Kidney capillary endothelial cell (primary cell): ENCODE measurements around the gene SPECC1L.
A peak's percentile ranks its signal among the peaks of the same experiment; 100 is the strongest.
"Not testable (repeated sequence)": the region's sequence is repeated elsewhere in the genome, so short reads cannot be mapped to it uniquely, and the experiment has no call there.

Source experiments
- DNase-seq: peaks from one replicate; pipeline ENCODE4 v3.0.0-alpha.2; 2018; ENCODE audit warnings: low spot score

The SPECC1L gene, protein sequence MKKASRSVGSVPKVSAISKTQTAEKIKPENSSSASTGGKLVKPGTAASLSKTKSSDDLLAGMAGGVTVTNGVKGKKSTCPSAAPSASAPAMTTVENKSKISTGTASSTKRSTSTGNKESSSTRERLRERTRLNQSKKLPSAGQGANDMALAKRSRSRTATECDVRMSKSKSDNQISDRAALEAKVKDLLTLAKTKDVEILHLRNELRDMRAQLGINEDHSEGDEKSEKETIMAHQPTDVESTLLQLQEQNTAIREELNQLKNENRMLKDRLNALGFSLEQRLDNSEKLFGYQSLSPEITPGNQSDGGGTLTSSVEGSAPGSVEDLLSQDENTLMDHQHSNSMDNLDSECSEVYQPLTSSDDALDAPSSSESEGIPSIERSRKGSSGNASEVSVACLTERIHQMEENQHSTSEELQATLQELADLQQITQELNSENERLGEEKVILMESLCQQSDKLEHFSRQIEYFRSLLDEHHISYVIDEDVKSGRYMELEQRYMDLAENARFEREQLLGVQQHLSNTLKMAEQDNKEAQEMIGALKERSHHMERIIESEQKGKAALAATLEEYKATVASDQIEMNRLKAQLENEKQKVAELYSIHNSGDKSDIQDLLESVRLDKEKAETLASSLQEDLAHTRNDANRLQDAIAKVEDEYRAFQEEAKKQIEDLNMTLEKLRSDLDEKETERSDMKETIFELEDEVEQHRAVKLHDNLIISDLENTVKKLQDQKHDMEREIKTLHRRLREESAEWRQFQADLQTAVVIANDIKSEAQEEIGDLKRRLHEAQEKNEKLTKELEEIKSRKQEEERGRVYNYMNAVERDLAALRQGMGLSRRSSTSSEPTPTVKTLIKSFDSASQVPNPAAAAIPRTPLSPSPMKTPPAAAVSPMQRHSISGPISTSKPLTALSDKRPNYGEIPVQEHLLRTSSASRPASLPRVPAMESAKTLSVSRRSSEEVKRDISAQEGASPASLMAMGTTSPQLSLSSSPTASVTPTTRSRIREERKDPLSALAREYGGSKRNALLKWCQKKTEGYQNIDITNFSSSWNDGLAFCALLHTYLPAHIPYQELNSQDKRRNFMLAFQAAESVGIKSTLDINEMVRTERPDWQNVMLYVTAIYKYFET

GRCh38 chr22:24270556-24271385, at the start of gene SPECC1L:
SPECC1L (plus strand) TSS chr22:24270831; CDS start chr22:24302232, 31,401 bp downstream.
- peak; percentile 88 for DNase-seq

DNA sequence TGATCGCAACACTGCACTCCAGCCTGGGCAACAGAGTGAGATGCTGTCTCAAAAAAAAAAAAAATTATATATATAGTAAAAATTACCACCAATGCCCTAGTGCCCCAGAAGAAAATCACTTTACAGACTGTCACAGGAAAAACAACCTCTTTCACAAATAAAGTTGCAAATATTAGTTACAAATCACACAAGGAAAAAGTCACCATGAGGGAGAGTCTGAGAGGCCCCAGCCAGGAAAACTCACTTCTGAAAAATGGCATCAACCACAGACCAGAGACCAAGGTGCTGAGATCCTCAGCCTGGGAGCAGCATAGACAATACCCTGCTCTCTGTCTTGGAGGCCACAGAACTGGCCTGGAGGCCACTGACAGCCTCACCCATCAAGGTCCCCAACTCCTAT, 46.2 kb upstream of the SPECC1L start:
- no peak for DNase-seq

GRCh38 chr22:24225044-24225601, 45.5 kb upstream of the SPECC1L start:
- no peak for DNase-seq

- DNase-seq = no peak
Observed at GRCh38 chr22:24225951-24226350, 44.7 kb upstream of the SPECC1L start.

- no peak for DNase-seq
Observed at GRCh38 chr22:24230911-24231656, 39.5 kb upstream of the SPECC1L start.

- no peak for DNase-seq
Observed at GRCh38 chr22:24231706-24232105, 38.9 kb upstream of the SPECC1L start.

DNA sequence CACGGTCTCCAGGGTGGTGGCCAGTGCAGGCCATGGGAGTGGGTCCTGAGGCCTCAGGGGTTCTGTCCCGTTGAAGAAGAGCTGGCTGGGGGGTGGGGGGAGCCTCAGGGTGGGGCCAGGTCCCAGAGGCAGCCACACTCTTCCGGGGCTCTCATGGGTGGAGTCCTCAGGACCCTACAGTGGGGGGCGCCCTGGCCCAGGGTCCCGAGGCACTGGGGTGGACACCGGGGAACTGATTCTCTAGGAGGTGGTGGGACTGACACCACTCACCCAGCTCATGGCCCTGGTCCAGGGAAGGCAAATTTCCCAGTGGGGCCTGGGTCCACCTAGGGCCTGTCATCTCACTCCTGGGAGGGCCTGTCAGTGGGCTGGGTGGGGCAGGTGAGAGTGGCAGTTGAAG, 38.5 kb upstream of the SPECC1L start:
- no peak for DNase-seq

GRCh38 chr22:24232725-24233124, 37.9 kb upstream of the SPECC1L start:
- no peak for DNase-seq

GRCh38 chr22:24233235-24233634, 37.4 kb upstream of the SPECC1L start:
- no peak for DNase-seq

DNA sequence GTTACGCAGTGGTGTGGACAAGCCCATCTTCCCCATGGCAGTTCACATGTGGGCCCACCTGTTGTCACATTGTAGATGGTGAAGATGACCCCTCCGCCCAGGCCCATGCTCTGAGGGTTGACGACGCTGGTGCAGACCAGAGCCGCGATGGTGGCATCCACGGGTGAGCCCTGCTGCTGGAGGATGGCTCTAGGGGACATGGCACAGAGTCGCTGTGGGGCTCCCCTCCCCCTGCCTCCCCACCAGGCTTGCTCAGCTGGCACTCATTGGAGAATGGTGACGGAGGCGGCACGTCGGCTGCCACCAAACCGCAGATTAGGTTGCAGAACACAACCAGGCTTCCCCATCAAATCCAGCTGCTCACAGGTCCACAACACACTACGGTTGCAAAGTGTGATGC, 36.8 kb upstream of the SPECC1L start:
- DNase-seq = no peak

GRCh38 chr22:24235315-24235714, 35.3 kb upstream of the SPECC1L start:
- DNase-seq = no peak

DNA sequence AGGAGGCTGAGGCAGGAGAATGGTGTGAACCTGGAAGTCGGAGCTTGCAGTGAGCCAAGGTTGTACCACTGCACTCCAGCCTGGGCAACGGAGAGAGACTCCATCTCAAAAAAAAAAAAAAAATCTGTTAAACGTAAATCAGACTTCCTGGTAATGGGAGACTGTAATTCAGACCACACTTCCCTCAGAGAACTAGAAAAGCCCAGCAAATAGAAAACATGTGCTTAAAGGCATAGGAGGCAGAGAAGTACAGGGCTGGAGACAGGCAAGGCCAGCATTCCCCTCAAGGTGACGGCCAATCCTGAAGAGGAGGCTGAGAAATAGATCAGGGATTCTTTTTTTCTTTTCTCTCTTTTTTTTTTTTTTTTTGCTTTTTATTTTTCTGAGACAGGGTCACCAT, 34.0 kb upstream of the SPECC1L start:
- no peak for DNase-seq

DNA sequence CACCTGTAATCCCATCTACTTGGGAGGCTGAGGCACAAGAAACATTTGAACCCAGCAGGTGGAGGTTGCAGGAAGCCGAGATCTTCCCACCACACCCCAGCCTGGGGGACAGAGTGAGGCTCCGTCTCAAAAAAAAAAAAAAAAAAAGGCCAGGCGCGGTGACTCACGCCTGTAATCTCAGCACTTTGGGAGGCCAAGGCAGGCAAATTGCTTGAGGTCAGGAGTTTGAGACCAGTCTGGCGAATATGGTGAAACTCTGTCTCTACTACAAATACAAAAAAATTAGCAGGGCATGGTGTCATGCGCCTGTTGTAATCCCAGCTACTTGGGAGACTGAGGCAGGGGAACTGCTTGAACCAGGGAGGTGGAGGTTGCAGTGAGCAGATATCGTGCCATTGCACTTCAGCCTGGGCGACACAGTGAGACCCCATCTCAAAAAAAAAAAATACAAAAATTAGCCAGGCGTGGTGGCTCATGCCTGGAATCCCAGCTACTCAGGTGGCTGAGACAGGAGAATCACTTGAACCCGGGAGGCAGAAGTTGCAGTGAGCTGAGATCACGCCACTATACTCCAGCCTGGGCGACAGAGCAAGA, 32.4 kb upstream of the SPECC1L start:
- DNase-seq = not testable (repeated sequence)

DNA sequence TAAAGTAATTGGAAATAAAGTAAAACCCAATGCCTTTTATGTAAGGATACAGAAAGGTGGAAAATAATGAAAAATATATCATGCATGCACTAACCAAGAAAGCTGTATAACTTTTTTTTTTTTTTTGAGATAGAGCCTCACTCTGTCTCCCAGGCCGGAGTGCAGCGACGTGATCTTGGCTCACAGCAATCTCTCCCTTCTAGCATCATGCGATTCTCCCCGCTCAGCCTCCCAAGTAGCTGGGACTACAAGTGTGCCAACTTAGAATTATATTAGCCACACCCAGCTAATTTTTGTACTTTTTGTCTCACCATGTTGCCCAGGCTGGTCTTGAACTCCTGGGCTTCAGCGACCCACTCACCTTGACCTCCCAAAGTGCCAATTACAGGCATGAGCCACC, 30.2 kb upstream of the SPECC1L start:
- DNase-seq = no peak

DNA sequence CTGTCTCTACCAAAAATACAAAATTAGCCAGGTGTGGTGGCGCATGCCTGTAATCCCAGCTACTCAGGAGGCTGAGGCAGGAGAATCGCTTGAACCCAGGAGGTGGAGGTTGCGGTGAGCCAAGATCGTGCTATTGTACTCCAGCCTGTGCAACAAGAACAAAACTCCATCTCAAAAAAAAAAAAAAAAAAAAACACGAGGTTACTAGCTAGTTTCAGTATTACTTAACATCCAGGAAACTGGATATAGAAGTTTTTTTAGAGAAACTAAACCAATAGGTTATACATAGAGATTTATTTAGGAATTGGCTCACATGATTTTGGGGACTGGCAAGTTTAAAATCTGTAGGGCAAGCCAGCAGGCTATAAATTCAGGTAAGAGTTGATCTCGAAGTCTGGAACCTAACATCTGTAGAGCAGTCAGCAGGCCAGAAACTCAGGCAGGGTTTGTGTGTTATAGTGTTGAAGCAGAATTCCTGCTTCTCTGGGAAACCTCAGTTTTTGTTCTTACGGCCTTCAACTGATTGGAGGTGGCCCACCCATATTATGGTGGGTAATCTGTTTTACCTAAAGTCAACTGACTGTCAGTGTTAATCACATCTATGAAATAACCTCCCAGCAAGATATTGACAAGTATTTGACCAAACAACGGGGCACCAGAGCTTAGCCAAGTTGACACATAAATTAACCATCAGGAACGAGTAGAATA, 29.5 kb upstream of the SPECC1L start:
- DNase-seq = not testable (repeated sequence)

- DNase-seq = not testable (repeated sequence)
Observed at GRCh38 chr22:24243417-24243816, 27.2 kb upstream of the SPECC1L start.

- no peak for DNase-seq
Observed at GRCh38 chr22:24244144-24244787, 26.4 kb upstream of the SPECC1L start.

- DNase-seq = not testable (repeated sequence)
Observed at GRCh38 chr22:24245030-24245431, 25.6 kb upstream of the SPECC1L start, which contains the start of gene GGT5. GGT5 (minus strand) TSS chr22:24245082; CDS start chr22:24244725, 357 bp downstream.
